Right lobe of liver (tissue), 4 donors: Measurements from ENCODE around the gene ARL8B.

ENCODE experiments used
- POLR2A ChIP-seq: fragments of 450-650 bp; IDR thresholded peaks from one replicate; pipeline ENCODE4 v1.6.1; 2017; ENCODE audit warnings: antibody characterized with exemption, mild to moderate bottlenecking
- TF ChIP-seq, protein P1 (sequence below), 4 donors: fragments of 200-600 bp in 3 of 4; fragments of 450-650 bp in 1 of 4; IDR thresholded peaks; one replicate each; pipeline versions ENCODE4 v1.5.1 to v1.8.0; 2016 to 2022; ENCODE audit warnings: antibody characterized with exemption in 4 of 4, mild to moderate bottlenecking in 2 of 4
- donor health status: DM: no; HTN: no; CAD: no.
- donor health status: DM: no; HTN: no; CAD: no.
- donor health status: DM: no; HTN: yes; CAD: no.

DNA sequence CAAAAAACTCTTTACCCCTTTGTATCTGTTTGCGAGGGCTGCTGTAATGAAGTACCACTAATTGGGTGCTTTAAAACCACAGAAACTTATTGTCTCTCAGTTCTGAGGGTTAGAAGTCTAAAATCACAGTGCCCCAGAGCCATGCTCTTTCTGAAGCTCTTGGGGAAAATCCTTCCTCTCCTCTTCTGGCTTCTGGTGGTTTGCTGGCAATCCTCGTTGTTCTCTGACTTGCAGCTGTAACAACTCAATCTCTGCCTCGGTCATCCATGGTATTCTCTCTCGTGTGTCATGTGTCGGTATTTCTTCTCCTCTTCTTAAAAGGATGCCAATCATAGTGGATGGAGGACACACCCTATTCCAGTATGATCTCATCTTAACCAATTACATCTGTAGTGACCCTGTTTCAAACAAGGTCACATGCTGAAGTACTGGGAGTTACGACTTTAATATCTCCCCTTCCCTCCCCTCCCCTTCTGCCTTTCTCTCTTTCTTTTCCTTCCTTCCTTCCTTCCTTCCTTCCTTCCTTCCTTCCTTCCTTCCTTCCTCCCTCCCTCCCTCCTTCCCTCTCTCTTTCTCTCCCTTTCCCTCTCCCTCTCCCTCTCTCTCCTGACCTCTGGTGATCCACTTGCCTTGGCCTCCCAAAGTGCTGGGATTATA is 6.5 kb upstream of the ARL8B start:
- TF ChIP-seq, protein P1, sequence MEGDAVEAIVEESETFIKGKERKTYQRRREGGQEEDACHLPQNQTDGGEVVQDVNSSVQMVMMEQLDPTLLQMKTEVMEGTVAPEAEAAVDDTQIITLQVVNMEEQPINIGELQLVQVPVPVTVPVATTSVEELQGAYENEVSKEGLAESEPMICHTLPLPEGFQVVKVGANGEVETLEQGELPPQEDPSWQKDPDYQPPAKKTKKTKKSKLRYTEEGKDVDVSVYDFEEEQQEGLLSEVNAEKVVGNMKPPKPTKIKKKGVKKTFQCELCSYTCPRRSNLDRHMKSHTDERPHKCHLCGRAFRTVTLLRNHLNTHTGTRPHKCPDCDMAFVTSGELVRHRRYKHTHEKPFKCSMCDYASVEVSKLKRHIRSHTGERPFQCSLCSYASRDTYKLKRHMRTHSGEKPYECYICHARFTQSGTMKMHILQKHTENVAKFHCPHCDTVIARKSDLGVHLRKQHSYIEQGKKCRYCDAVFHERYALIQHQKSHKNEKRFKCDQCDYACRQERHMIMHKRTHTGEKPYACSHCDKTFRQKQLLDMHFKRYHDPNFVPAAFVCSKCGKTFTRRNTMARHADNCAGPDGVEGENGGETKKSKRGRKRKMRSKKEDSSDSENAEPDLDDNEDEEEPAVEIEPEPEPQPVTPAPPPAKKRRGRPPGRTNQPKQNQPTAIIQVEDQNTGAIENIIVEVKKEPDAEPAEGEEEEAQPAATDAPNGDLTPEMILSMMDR (IDR thresholded peaks at IDR 0.05): no peak
- no peak for TF ChIP-seq POLR2A
